ENCODE results near the gene KHSRP. TPM values are rescaled to one million over a fixed set of nuclear protein-coding genes. Genes with fewer than 3 reads are reported as not detected.

KHSRP gene
- total RNA-seq, 1 experiment from 2014 or later, result 288 TPM

- no peaks in the 10 kb centered on the region for H3K9me3 ChIP-seq (ENCODE audit: insufficient read depth, low read depth)
- H3F3A ChIP-seq (ENCODE audit: insufficient read depth, low read depth), result peaks cover 3% of the 10 kb centered on the region; the same call in 1 of the 2 replicates
- no peaks in the 10 kb centered on the region for H3K4me1 ChIP-seq (replicated peaks; ENCODE audit: insufficient read depth)
- H3K9me2 ChIP-seq (ENCODE audit: insufficient read depth), result no peaks in the 10 kb centered on the region
- peaks cover 3% of the 10 kb centered on the region; the same call in 1 of the 2 replicates for H4K20me1 ChIP-seq (ENCODE audit: insufficient read depth)
- intact Hi-C loops (cut with micrococcal nuclease; ENCODE audit: unreplicated experiment), result no loop called here
- no peaks in the 10 kb centered on the region for H3K79me2 ChIP-seq (ENCODE audit: low read depth)
- POLR2A ChIA-PET (ENCODE audit: unreplicated experiment), result interaction anchor here (0.5 kb wide), 1 partner anchor 584 kb away, joined by 5 read pairs; no protein-coding TSS in a partner anchor
- no peak overlapping the region for H3K4me2 ChIP-seq
- H3K27ac ChIP-seq, result no peak overlapping the region
- no peak for TF ChIP-seq EZH2 (IDR thresholded peaks at IDR 0.05; ENCODE audit: low read depth)
- TF ChIP-seq CTCF (conservative IDR thresholded peaks at IDR 0.05), result peak; percentile 67
- no peaks in the 10 kb centered on the region for H3K36me3 ChIP-seq (ENCODE audit: low read depth)
- no peaks in the 10 kb centered on the region for H3K27me3 ChIP-seq (ENCODE audit: insufficient read depth, low read depth)
- DNase-seq, result peak in 1 of 2 experiments; percentile 24
- no peak overlapping the region for H3K4me3 ChIP-seq
- CTCF ChIA-PET, result no interaction called here
- no peak overlapping the region for H2AFZ ChIP-seq
- no TSS peak for BruUV-seq (replicated peaks)
Observed at GRCh38 chr19:6412447-6413091, 12.0 kb downstream of the KHSRP start.

GRCh38 chr19:6412061-6412446 lies 12.6 kb downstream of the KHSRP start:
- no TSS peak for BruUV-seq (replicated peaks)
- no peaks in the 10 kb centered on the region for H3K9me2 ChIP-seq (ENCODE audit: insufficient read depth)
- DNase-seq, result no peak

GRCh38 chr19:6409346-6409745 lies 15.3 kb downstream of the KHSRP start:
- H3K9me2 ChIP-seq (ENCODE audit: insufficient read depth), result no peaks in the 10 kb centered on the region
- H3K4me3 ChIP-seq, result no peak overlapping the region
- no peaks in the 10 kb centered on the region for H4K20me1 ChIP-seq (ENCODE audit: insufficient read depth)
- peaks cover 3% of the 10 kb centered on the region; the same call in 1 of the 2 replicates for H3F3A ChIP-seq (ENCODE audit: insufficient read depth, low read depth)
- ChIA-PET POLR2A (ENCODE audit: unreplicated experiment) (no interaction called here), CTCF (no interaction called here)
- no peaks in the 10 kb centered on the region for H3K36me3 ChIP-seq (ENCODE audit: low read depth)
- H3K27me3 ChIP-seq (ENCODE audit: insufficient read depth, low read depth), result no peaks in the 10 kb centered on the region
- no peak overlapping the region for H3K4me2 ChIP-seq
- no peaks in the 10 kb centered on the region for H3K4me1 ChIP-seq (replicated peaks; ENCODE audit: insufficient read depth)
- no peaks in the 10 kb centered on the region for H3K79me2 ChIP-seq (ENCODE audit: low read depth)
- H2AFZ ChIP-seq, result no peak overlapping the region
- H3K27ac ChIP-seq, result no peak overlapping the region
- intact Hi-C loops (cut with micrococcal nuclease; ENCODE audit: unreplicated experiment), result no loop called here
- TF ChIP-seq CTCF (conservative IDR thresholded peaks at IDR 0.05) (no peak), EZH2 (IDR thresholded peaks at IDR 0.05; ENCODE audit: low read depth) (no peak)
- BruUV-seq (replicated peaks), result no TSS peak
- H3K9me3 ChIP-seq (ENCODE audit: insufficient read depth, low read depth), result no peaks in the 10 kb centered on the region
- DNase-seq, result no peak

More at GRCh38 chr19:6412061-6412446, 12.6 kb downstream of the KHSRP start:
- Histone ChIP-seq H3K4me3 (no peak overlapping the region), H4K20me1 (ENCODE audit: insufficient read depth) (no peaks in the 10 kb centered on the region), H3K27me3 (ENCODE audit: insufficient read depth, low read depth) (no peaks in the 10 kb centered on the region), H3K79me2 (ENCODE audit: low read depth) (no peaks in the 10 kb centered on the region), H3K4me2 (no peak overlapping the region), H3K9me3 (ENCODE audit: insufficient read depth, low read depth) (no peaks in the 10 kb centered on the region), H3K27ac (no peak overlapping the region), H3K4me1 (replicated peaks; ENCODE audit: insufficient read depth) (no peaks in the 10 kb centered on the region), H2AFZ (no peak overlapping the region), H3K36me3 (ENCODE audit: low read depth) (no peaks in the 10 kb centered on the region), H3F3A (ENCODE audit: insufficient read depth, low read depth) (peaks cover 3% of the 10 kb centered on the region; the same call in 1 of the 2 replicates)
- ChIA-PET CTCF (no interaction called here), POLR2A (ENCODE audit: unreplicated experiment) (interaction anchor here (0.5 kb wide), 1 partner anchor 584 kb away, joined by 5 read pairs; no protein-coding TSS in a partner anchor)
- no peak for TF ChIP-seq CTCF (conservative IDR thresholded peaks at IDR 0.05)
- TF ChIP-seq EZH2 (IDR thresholded peaks at IDR 0.05; ENCODE audit: low read depth), result no peak
- intact Hi-C loops (cut with micrococcal nuclease; ENCODE audit: unreplicated experiment), result no loop called here
